Posterior cingulate gyrus (tissue), 11 donors: ENCODE data around the gene C1orf122.
"Not testable (repeated sequence)": the region's sequence is repeated elsewhere in the genome, so short reads cannot be mapped to it uniquely, and the experiment has no call there.

Experiments
- DNase-seq, 10 donors: peaks; one replicate each; pipeline versions ENCODE4 v3.0.0 to v3.0.0-alpha.2; 2020 to 2021; ENCODE audit warnings: mixed read lengths in 3 of 10
- intact Hi-C: fragments of 100-400 bp; cut with DNase I; formaldehyde crosslinking; loops from one replicate; pipeline ENCODE4 v1.15.1; 2023

The C1orf122 gene

GRCh38 chr1:37807555-37808368 is at the start of gene C1orf122, which contains the start of gene YRDC:
C1orf122 (plus strand) TSS chr1:37807790; CDS start chr1:37808405, 615 bp downstream.
YRDC (minus strand) TSS chr1:37808208; CDS start chr1:37808180, 28 bp downstream.
- DNase-seq, result peak; percentile 96 to 99 (median 96)
- intact Hi-C loops, result loop anchor here (1.0 to 5.0 kb wide), 2 partner anchors 52 to 115 kb away; partner anchors contain the start of genes CDCA8 and MTF1

GRCh38 chr1:37759451-37759850 is 48.1 kb upstream of the C1orf122 start:
- intact Hi-C loops, result no loop called here
- no peak for DNase-seq

- intact Hi-C loops, result no loop called here
- peak in 3 of 10 donors; percentile 18 to 83 (median 75) for DNase-seq
These were observed 46.0 kb upstream of the C1orf122 start for GRCh38 chr1:37761416-37762095.

- no peak for DNase-seq
- intact Hi-C loops, result no loop called here
These were observed 45.1 kb upstream of the C1orf122 start for GRCh38 chr1:37762516-37762915.

- peak in 2 of 10 donors; percentile 38 to 77 for DNase-seq
- intact Hi-C loops, result no loop called here
These were observed 43.7 kb upstream of the C1orf122 start for GRCh38 chr1:37763791-37764413.

GRCh38 chr1:37764414-37764825 is 43.2 kb upstream of the C1orf122 start:
- DNase-seq, result peak in 9 of 10 donors; percentile 23 to 91 (median 52)
- intact Hi-C loops, result no loop called here

- DNase-seq, result peak; percentile 39 to 97 (median 86)
- intact Hi-C loops, result no loop called here
These were observed 42.6 kb upstream of the C1orf122 start, which contains the start of gene EPHA10 for GRCh38 chr1:37764888-37765441. EPHA10 (minus strand) TSS chr1:37765120; CDS start chr1:37765066, 54 bp downstream.

GRCh38 chr1:37765916-37766664 is 41.5 kb upstream of the C1orf122 start:
- intact Hi-C loops, result no loop called here
- DNase-seq, result peak in 5 of 10 donors; percentile 24 to 86 (median 43)

GRCh38 chr1:37767488-37767887 is 40.1 kb upstream of the C1orf122 start:
- intact Hi-C loops, result no loop called here
- no peak for DNase-seq

- DNase-seq, intact Hi-C loops: not testable (repeated sequence)
These were observed 36.1 kb upstream of the C1orf122 start for GRCh38 chr1:37771440-37771839.

- DNase-seq, result no peak
- intact Hi-C loops, result no loop called here
These were observed 30.6 kb upstream of the C1orf122 start for GRCh38 chr1:37776946-37777516.

GRCh38 chr1:37778654-37779053 is 28.9 kb upstream of the C1orf122 start:
- no peak for DNase-seq
- intact Hi-C loops, result no loop called here

- DNase-seq, result no peak
- intact Hi-C loops, result no loop called here
These were observed 25.1 kb upstream of the C1orf122 start for GRCh38 chr1:37782491-37782890.

GRCh38 chr1:37792943-37793686 is 14.5 kb upstream of the C1orf122 start:
- peak in 1 of 10 donors; percentile 81 for DNase-seq
- intact Hi-C loops, result no loop called here

GRCh38 chr1:37793773-37794371 is 13.7 kb upstream of the C1orf122 start, which contains the start of gene MANEAL:
MANEAL (plus strand) TSS chr1:37793847; CDS start chr1:37794183, 336 bp downstream.
- DNase-seq, result peak in 9 of 10 donors; percentile 37 to 94 (median 54)

GRCh38 chr1:37794372-37795339 is 12.9 kb upstream of the C1orf122 start:
- intact Hi-C loops, result no loop called here
- DNase-seq, result peak in 5 of 10 donors; percentile 20 to 86 (median 70)

More at GRCh38 chr1:37793773-37794371, 13.7 kb upstream of the C1orf122 start, which contains the start of gene MANEAL:
- intact Hi-C loops, result no loop called here
